GM12878 (cell line): Measurements from ENCODE around the gene FGGY. TPM values are rescaled to one million over a fixed set of nuclear protein-coding genes. Genes with fewer than 3 reads are reported as not detected.

ENCODE experiments used
- ATAC-seq: fragments of 200-7000 bp; cut with Tn5 transposase; 3 replicates; pipeline ENCODE4 v1.9.1; 2020; ENCODE audit warnings: mild to moderate bottlenecking, moderate library complexity
- BruUV-seq: library from RNA; stranded (reverse); fragments of 400-500 nt; replicated peaks from 2 replicates; lab custom pipeline; 2021; lab: Mats Ljungman, UMichigan
- CTCF ChIA-PET: fragments of 300-600 bp; sonication (Branson Sonifier 250); formaldehyde crosslinking; extraction: SDS; loops from one replicate; lab custom pipeline; 2021; ENCODE audit warnings: inconsistent platforms; lab: Yijun Ruan, JAX
- POLR2A ChIA-PET: fragments of 350-600 bp; formaldehyde crosslinking; extraction: SDS; loops from one replicate; lab custom pipeline; 2021; ENCODE audit warnings: inconsistent platforms; lab: Charles Lee
- RAD21 ChIA-PET: fragments of 300-600 bp; sonication (Branson Sonifier 250); formaldehyde crosslinking; loops from one replicate; lab custom pipeline; 2023; ENCODE audit warnings: antibody characterized with exemption; ENCODE audit not compliant: unreplicated experiment; lab: Charles Lee
- SMC1A ChIA-PET: fragments of 300-600 bp; sonication (Branson Sonifier 250); formaldehyde crosslinking; loops from one replicate; lab custom pipeline; 2023; ENCODE audit not compliant: unreplicated experiment, uncharacterized antibody; lab: Charles Lee
- DNase-seq: peaks from one replicate; pipeline ENCODE4 v3.0.0-alpha.2; 2011; ENCODE audit warnings: low read depth, low spot score
- FAIRE-seq: peaks from 3 replicates; lab custom pipeline; 2011; peaks lifted over from hg19 to GRCh38; lab: Jason Lieb, UNC
- H2AFZ ChIP-seq: 2 replicates; pipeline ENCODE4 v1.6.0; 2011; ENCODE audit warnings: low read depth, low read length, control low read depth; ENCODE audit not compliant: control insufficient read depth
- H3K27ac ChIP-seq: 2 replicates; pipeline ENCODE4 v1.5.1; 2011; ENCODE audit warnings: control low read depth; ENCODE audit not compliant: control insufficient read depth, insufficient read depth
- H3K27me3 ChIP-seq, 2 experiments: replicated peaks in 1 of 2; 2 replicates each; pipeline versions ENCODE4 v1.6.0 to v1.6.1; 2011; ENCODE audit warnings: low read length in 1 of 2; ENCODE audit not compliant: control insufficient read depth in 2 of 2, insufficient read depth in 2 of 2
- H3K36me3 ChIP-seq, 2 experiments: 2 replicates each; pipeline ENCODE4 v1.5.1; 2011; ENCODE audit warnings: low read length in 1 of 2; ENCODE audit not compliant: control insufficient read depth in 2 of 2, insufficient read depth in 2 of 2
- H3K4me1 ChIP-seq: 2 replicates; pipeline ENCODE4 v1.6.1; 2011; ENCODE audit warnings: mild to moderate bottlenecking, low read length, moderate library complexity, mixed read lengths; ENCODE audit not compliant: control insufficient read depth, insufficient read depth
- H3K4me2 ChIP-seq: 2 replicates; pipeline ENCODE4 v1.6.0; 2011; ENCODE audit warnings: control low read depth; ENCODE audit not compliant: control insufficient read depth, insufficient read depth
- H3K4me3 ChIP-seq: fragments of 200-600 bp; sonication (generic); 2 replicates; pipeline ENCODE4 v1.5.1; 2016
- H3K79me2 ChIP-seq: 2 replicates; pipeline ENCODE4 v1.6.0; 2011; ENCODE audit warnings: low read length; ENCODE audit not compliant: control insufficient read depth, insufficient read depth
- H3K9ac ChIP-seq: 2 replicates; pipeline ENCODE4 v1.8.0; 2011; ENCODE audit warnings: low read length, control low read depth, mixed read lengths; ENCODE audit not compliant: control insufficient read depth, insufficient read depth
- H3K9me3 ChIP-seq: replicated peaks from 3 replicates; pipeline ENCODE4 v1.5.1; 2011; ENCODE audit warnings: mild to moderate bottlenecking, low read length; ENCODE audit not compliant: control insufficient read depth, insufficient read depth
- H4K20me1 ChIP-seq: 2 replicates; pipeline ENCODE4 v1.6.0; 2011; ENCODE audit not compliant: control insufficient read depth, insufficient read depth
- ATF7 ChIP-seq: fragments of 450-650 bp; IDR thresholded peaks from 2 replicates; pipeline ENCODE4 v1.6.1; 2016; ENCODE audit warnings: low read depth, mild to moderate bottlenecking
- FOXM1 ChIP-seq: IDR thresholded peaks from 2 replicates; pipeline ENCODE4 v1.6.1; 2012; ENCODE audit warnings: low read depth, mild to moderate bottlenecking, inconsistent platforms, low read length, moderate library complexity
- NR2C1 ChIP-seq: fragments of 450-650 bp; IDR thresholded peaks from 2 replicates; pipeline ENCODE4 v1.6.1; 2017; ENCODE audit warnings: antibody characterized with exemption, mild to moderate bottlenecking, moderate library complexity
- NR2F1 ChIP-seq: fragments of 450-650 bp; conservative IDR thresholded peaks from 2 replicates; pipeline ENCODE4 v1.6.1; 2017; ENCODE audit warnings: mild to moderate bottlenecking
- RB1 ChIP-seq: fragments of 450-650 bp; formaldehyde crosslinking; IDR thresholded peaks from 2 replicates; pipeline ENCODE4 v1.6.1; 2017; ENCODE audit warnings: mild to moderate bottlenecking, borderline replicate concordance
- RBBP5 ChIP-seq: fragments of 200-600 bp; sonication (generic); conservative IDR thresholded peaks from 2 replicates; pipeline ENCODE4 v1.6.1; 2016
- SUZ12 ChIP-seq: fragments of 200-600 bp; sonication (generic); IDR thresholded peaks from one replicate; pipeline ENCODE4 v1.6.1; 2018; ENCODE audit warnings: antibody characterized with exemption, mild to moderate bottlenecking; ENCODE audit not compliant: unreplicated experiment
- ZSCAN29 ChIP-seq: fragments of 450-650 bp; IDR thresholded peaks from 2 replicates; pipeline ENCODE4 v1.6.1; 2017; ENCODE audit warnings: mild to moderate bottlenecking, moderate library complexity
- WGBS: methylation state at CpG from one replicate; pipeline ENCODE4 v1.1.6; 2016; ENCODE audit warnings: low lambda C conversion rate; ENCODE audit not compliant: insufficient replicate concordance, insufficient coverage; ENCODE audit errors: missing lambda C conversion rate; 5-methylcytosine and 5-hydroxymethylcytosine counted together
- in situ Hi-C: fragments of 300-500 bp; cut with MboI; formaldehyde crosslinking; loops from 9 replicates; pipeline ENCODE4 v1.14.3; 2018; ENCODE audit warnings: mixed read lengths
- intact Hi-C: fragments of 100-400 bp; cut with micrococcal nuclease; formaldehyde crosslinking; loops from one replicate; pipeline ENCODE4 v1.14.2; 2022; ENCODE audit not compliant: unreplicated experiment
- polyA plus RNA-seq, 11 experiments: library from polyadenylated mRNA; depleted of rRNA in 4 of 11; unstranded in 6 of 11; stranded (reverse) in 5 of 11; fragments of >200 nt; fragmentation: Nextera tagmentation in 4 of 11; fragmentation: Illumina TruSeq in 1 of 11; extraction: Ambion mirVana in 4 of 11; extraction: Trizol in 1 of 11; gene quantifications; 1 replicate in 1 of 11; 2 replicates in 10 of 11; pipeline versions ENCODE4 v1.2.1 to v1.2.3, GENCODE V29; 2011 to 2016; ENCODE audit warnings: inconsistent platforms in 2 of 11, missing spikeins in 2 of 11, low read depth in 1 of 11
- total RNA-seq, 4 experiments: library from RNA; depleted of rRNA in 3 of 4; stranded (reverse); fragments of >200 nt in 3 of 4; fragmentation: Illumina TruSeq in 1 of 4; extraction: Trizol in 1 of 4; gene quantifications; 2 replicates each; pipeline versions ENCODE4 v1.2.1 to v1.2.3, GENCODE V29; 2013 to 2021
- TF ChIP-seq, protein P1 (sequence below): fragments of 450-650 bp; IDR thresholded peaks from 2 replicates; pipeline ENCODE4 v1.6.1; 2017; ENCODE audit warnings: low read depth, mild to moderate bottlenecking, moderate library complexity
- TF ChIP-seq, protein P2 (sequence below): IDR thresholded peaks from 2 replicates; pipeline ENCODE4 v1.6.1; 2012; ENCODE audit warnings: improper control_type of control experiment, low read depth, low read length; ENCODE audit not compliant: insufficient replicate concordance
- TF ChIP-seq, protein P3 (sequence below): fragments of 450-650 bp; formaldehyde crosslinking; IDR thresholded peaks from 2 replicates; pipeline ENCODE4 v1.5.0; 2022; ENCODE audit warnings: mild to moderate bottlenecking, missing genetic modification characterization

Gene FGGY
- total and polyA plus RNA-seq, 10 of the 15 experiments (the other 5 are each of a cell fraction or from before 2014, with no cell fraction given): 6.2 to 11.9 (median 7.5) TPM

GRCh38 chr1:59502009-59502691 lies 205.3 kb downstream of the FGGY start:
- intact Hi-C loops: no loop called here
- H3K27ac ChIP-seq: no peak overlapping the region
- H3K4me2 ChIP-seq: no peak overlapping the region
- no peak overlapping the region for H3K4me3 ChIP-seq
- FAIRE-seq: no peak
- no peaks in the 10 kb centered on the region for H3K27me3 ChIP-seq
- POLR2A ChIA-PET: no interaction called here
- no peaks in the 10 kb centered on the region for H4K20me1 ChIP-seq
- no peak for DNase-seq
- H3K4me1 ChIP-seq: no peaks in the 10 kb centered on the region; the same call in 1 of the 2 replicates
- H2AFZ ChIP-seq: no peak overlapping the region
- no peaks in the 10 kb centered on the region for H3K36me3 ChIP-seq
- RAD21 ChIA-PET: no interaction called here
- H3K9ac ChIP-seq: no peak overlapping the region
- CTCF ChIA-PET: no interaction called here
- no peaks in the 10 kb centered on the region for H3K79me2 ChIP-seq
- 87% methylated on average over 4 of the region's 4 CpGs for WGBS
- SMC1A ChIA-PET: interaction anchor here (0.6 to 0.8 kb wide), 2 partner anchors 117 to 148 kb away, joined by 3 read pairs; no protein-coding TSS in a partner anchor
- BruUV-seq: no TSS peak
- ATAC-seq: no peak
- H3K9me3 ChIP-seq: no peaks in the 10 kb centered on the region; the same call in 2 of the 3 replicates
- in situ Hi-C loops: no loop called here
- no peak for TF ChIP-seq RBBP5
- TF ChIP-seq ZSCAN29: no peak
- TF ChIP-seq, protein P1, sequence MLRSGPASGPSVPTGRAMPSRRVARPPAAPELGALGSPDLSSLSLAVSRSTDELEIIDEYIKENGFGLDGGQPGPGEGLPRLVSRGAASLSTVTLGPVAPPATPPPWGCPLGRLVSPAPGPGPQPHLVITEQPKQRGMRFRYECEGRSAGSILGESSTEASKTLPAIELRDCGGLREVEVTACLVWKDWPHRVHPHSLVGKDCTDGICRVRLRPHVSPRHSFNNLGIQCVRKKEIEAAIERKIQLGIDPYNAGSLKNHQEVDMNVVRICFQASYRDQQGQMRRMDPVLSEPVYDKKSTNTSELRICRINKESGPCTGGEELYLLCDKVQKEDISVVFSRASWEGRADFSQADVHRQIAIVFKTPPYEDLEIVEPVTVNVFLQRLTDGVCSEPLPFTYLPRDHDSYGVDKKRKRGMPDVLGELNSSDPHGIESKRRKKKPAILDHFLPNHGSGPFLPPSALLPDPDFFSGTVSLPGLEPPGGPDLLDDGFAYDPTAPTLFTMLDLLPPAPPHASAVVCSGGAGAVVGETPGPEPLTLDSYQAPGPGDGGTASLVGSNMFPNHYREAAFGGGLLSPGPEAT: no peak
- TF ChIP-seq, protein P2, sequence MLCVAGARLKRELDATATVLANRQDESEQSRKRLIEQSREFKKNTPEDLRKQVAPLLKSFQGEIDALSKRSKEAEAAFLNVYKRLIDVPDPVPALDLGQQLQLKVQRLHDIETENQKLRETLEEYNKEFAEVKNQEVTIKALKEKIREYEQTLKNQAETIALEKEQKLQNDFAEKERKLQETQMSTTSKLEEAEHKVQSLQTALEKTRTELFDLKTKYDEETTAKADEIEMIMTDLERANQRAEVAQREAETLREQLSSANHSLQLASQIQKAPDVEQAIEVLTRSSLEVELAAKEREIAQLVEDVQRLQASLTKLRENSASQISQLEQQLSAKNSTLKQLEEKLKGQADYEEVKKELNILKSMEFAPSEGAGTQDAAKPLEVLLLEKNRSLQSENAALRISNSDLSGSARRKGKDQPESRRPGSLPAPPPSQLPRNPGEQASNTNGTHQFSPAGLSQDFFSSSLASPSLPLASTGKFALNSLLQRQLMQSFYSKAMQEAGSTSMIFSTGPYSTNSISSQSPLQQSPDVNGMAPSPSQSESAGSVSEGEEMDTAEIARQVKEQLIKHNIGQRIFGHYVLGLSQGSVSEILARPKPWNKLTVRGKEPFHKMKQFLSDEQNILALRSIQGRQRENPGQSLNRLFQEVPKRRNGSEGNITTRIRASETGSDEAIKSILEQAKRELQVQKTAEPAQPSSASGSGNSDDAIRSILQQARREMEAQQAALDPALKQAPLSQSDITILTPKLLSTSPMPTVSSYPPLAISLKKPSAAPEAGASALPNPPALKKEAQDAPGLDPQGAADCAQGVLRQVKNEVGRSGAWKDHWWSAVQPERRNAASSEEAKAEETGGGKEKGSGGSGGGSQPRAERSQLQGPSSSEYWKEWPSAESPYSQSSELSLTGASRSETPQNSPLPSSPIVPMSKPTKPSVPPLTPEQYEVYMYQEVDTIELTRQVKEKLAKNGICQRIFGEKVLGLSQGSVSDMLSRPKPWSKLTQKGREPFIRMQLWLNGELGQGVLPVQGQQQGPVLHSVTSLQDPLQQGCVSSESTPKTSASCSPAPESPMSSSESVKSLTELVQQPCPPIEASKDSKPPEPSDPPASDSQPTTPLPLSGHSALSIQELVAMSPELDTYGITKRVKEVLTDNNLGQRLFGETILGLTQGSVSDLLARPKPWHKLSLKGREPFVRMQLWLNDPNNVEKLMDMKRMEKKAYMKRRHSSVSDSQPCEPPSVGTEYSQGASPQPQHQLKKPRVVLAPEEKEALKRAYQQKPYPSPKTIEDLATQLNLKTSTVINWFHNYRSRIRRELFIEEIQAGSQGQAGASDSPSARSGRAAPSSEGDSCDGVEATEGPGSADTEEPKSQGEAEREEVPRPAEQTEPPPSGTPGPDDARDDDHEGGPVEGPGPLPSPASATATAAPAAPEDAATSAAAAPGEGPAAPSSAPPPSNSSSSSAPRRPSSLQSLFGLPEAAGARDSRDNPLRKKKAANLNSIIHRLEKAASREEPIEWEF: no peak
- no peak for TF ChIP-seq FOXM1
- no peak for TF ChIP-seq SUZ12
- TF ChIP-seq RB1: no peak
- TF ChIP-seq, protein P3, sequence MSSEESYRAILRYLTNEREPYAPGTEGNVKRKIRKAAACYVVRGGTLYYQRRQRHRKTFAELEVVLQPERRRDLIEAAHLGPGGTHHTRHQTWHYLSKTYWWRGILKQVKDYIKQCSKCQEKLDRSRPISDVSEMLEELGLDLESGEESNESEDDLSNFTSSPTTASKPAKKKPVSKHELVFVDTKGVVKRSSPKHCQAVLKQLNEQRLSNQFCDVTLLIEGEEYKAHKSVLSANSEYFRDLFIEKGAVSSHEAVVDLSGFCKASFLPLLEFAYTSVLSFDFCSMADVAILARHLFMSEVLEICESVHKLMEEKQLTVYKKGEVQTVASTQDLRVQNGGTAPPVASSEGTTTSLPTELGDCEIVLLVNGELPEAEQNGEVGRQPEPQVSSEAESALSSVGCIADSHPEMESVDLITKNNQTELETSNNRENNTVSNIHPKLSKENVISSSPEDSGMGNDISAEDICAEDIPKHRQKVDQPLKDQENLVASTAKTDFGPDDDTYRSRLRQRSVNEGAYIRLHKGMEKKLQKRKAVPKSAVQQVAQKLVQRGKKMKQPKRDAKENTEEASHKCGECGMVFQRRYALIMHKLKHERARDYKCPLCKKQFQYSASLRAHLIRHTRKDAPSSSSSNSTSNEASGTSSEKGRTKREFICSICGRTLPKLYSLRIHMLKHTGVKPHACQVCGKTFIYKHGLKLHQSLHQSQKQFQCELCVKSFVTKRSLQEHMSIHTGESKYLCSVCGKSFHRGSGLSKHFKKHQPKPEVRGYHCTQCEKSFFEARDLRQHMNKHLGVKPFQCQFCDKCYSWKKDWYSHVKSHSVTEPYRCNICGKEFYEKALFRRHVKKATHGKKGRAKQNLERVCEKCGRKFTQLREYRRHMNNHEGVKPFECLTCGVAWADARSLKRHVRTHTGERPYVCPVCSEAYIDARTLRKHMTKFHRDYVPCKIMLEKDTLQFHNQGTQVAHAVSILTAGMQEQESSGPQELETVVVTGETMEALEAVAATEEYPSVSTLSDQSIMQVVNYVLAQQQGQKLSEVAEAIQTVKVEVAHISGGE (CRISPR knock-in tag): no peak
- TF ChIP-seq ATF7: no peak
- TF ChIP-seq NR2F1: no peak
- TF ChIP-seq NR2C1: no peak
